Measurements from ENCODE around the gene HDC.

- TF ChIP-seq POLR2AphosphoS2 (IDR thresholded peaks at IDR 0.05; ENCODE audit: low read depth, low read length), result no peak
- no peak for TF ChIP-seq MTF1 (CRISPR knock-in tag; IDR thresholded peaks at IDR 0.05)
- TF ChIP-seq ZMAT5 (CRISPR knock-in tag; IDR thresholded peaks at IDR 0.05; ENCODE audit: borderline replicate concordance, low read depth), result no peak
- no peak for TF ChIP-seq SP4 (CRISPR knock-in tag; IDR thresholded peaks at IDR 0.05)
- TF ChIP-seq ZBTB7A (CRISPR knock-in tag; IDR thresholded peaks at IDR 0.05), result no peak
- TF ChIP-seq ATF3 (CRISPR knock-in tag; IDR thresholded peaks at IDR 0.05), result no peak
- TF ChIP-seq ZSCAN30 (CRISPR knock-in tag; IDR thresholded peaks at IDR 0.05), result no peak
- TF ChIP-seq ZNF354B (CRISPR knock-in tag; IDR thresholded peaks at IDR 0.05), result no peak
Measured at GRCh38 chr15:50231761-50232160, 33.8 kb downstream of the HDC start.
